Karpas-422 (cell line): ENCODE results near the gene HESX1. TPM values are rescaled to one million over a fixed set of nuclear protein-coding genes. Genes with fewer than 3 reads are reported as not detected.

Experiments
- total RNA-seq: library from RNA; depleted of rRNA; stranded (reverse); fragments of >200 nt; shearing (Covaris generic); gene quantifications from 2 replicates; pipeline ENCODE4 v1.2.3, GENCODE V29; 2014; ENCODE audit warnings: low replicate concordance; rRNA removed

HESX1 gene
- total RNA-seq, 1 experiment from 2014 or later = 3.4 TPM

Other genes starting within 250 kb of the HESX1 start
- gene SPATA12, start 139.3 kb downstream of the HESX1 start, total RNA-seq = 3.2 and 3.9 TPM in 2 replicates
- gene IL17RD, start 34.6 kb downstream of the HESX1 start, total RNA-seq = 0.43 and 1.2 TPM in 2 replicates
- gene APPL1, start 27.8 kb upstream of the HESX1 start, total RNA-seq = 51.5 and 66.2 TPM in 2 replicates
- 0.04 TPM in 1 of 2 replicates, not detected in the other for gene ASB14, start 92.7 kb upstream of the HESX1 start, total RNA-seq